Cortex of kidney (tissue), 1 donor: ENCODE results near the gene SMARCAL1.
"Not testable (repeated sequence)": the region's sequence is repeated elsewhere in the genome, so short reads cannot be mapped to it uniquely, and the experiment has no call there.

Experiments
- DNase-seq: peaks from one replicate; lab custom pipeline; 2025; lab: John Stamatoyannopoulos, UW

The SMARCAL1 gene

DNA sequence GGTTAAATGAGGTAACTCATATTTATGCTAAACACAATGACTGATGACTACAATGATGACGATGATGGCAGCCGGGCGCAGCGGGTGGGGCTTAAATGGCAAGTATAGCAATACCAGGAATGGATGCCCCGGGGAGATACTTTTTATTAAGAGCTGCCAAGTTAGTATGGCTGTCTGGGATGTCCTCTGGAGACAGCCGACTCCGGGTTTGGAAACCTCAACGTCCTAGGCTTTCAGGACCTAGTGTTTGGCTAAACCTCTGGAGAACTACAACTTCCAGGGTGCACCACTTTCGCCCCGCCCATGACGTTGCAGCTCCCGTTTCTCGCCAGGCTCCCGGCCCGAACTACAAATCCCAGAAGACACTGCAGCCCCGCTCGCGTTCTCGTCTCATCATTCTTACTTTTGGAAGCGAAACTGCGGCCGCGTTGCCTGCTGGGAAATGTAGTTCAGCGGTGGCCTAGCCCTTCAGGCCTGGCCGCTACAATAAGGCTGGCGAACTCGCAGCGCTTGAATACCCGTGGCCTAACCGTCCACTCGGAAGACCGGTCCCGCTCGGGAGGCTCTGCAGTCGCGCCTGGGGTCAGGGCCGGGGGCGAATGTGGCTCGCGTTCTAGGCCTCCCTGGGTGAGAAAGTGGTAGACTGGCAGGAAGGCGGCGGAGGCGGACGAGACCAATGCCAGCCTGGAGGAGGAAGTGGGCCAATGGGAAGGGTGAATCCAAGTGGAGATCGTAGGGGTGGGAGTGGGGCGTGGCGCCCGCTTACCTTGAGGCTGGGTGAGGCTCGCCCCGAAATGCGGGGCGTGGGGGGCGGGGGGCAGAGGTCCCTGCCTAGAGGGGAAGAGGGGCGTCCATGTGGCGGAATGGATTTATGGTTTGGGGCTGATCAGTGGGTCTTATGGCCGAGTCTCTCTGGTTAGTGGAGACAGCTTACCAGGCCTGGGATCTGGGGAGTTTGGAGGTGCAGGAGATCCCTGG lies at the start of gene SMARCAL1:
SMARCAL1 (plus strand) TSS at position 463 of the 978 bp plus-strand sequence. CDS start 2,221 bp downstream, outside the sequence.
- peak; percentile 19 for DNase-seq

DNA sequence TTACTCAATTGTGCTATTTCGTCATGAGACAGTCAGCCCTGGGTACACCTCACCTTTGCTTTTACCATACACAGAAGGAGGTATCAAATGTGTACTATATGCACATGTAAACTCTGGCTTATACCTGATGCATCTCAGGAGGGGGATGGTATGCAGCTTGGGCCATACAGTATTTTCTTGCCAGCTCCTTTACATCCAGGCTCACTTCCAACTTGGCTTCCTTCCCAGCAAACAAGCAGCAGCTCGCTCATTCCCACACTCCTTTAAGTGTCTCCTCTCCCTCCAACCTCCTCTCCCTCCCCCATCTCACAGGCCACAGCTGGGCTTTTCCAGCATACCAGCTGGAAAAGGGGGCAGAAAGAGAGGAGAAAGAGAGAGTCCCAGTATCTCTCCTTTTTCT lies 49.6 kb upstream of the SMARCAL1 start:
- DNase-seq = no peak

DNA sequence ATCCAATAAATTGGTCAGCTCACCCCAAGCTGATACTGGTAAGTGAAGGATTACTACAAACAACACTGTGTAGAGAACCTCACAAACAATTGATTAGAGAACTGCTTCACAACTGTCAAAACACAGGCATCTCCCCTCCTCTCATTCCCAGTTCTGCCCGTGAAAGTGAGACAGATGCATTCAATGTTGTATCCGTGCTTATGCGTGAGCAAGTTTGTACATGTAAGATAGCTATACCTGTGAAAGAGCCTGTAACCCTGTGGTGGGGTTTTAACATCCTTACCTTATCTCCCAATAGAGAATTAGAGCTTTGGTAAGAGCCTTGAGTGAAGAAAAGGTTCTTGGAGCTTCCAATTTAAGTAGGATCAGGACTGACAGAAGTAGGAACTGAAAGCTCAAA lies 49.1 kb upstream of the SMARCAL1 start:
- no peak for DNase-seq

DNA sequence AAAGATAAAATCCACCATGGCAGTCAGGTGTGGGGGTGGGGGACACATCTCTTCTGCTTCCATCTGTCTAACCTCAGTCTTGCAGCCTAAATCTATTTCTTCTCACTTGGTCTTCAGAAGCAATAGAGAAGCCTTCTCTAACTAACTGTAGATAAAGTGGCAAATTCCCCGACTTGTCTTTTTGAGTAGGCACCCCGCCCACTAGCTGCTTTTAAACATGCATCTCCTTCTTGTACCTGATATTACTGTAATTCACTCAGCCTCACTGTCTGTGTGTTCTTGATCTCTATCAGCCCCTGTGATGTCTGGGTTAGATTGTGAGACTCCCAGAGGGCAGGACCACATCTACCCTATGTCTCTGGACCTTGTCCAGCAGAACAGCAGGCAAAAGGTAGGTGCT lies 46.8 kb upstream of the SMARCAL1 start:
- DNase-seq = no peak

DNA sequence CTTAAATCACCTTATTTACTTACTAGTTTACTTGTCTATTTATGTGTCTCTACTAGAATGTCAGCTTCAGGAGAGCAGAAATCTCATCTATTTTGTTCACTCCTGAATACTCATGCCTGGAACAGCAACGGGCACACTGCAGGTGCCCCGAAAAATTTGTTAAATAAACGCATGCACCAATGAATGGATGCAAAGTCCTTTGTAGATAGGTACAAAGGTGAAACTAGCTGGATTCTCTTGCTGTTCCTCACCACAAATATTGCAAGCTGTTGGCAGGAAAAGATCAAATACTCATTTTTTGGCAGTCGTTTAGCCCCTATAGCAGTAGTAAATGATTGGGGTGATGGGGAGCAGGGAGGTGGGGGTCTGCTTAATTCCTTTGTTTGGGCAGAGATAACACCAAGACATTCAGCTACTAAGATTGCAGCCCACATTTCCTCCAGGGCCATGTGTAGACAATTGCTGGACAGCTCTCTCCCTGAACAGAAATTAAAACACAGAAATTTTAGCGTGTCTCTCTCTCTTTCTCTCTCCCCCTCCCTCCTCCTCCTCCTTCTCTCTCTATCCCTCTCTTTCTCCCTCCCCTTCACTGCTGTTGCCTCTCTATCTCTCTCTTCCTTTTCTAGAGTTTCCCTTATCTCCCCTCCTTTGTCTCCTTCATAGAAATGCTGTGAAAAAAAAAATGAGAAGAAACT lies 45.4 kb upstream of the SMARCAL1 start:
- DNase-seq = no peak

DNA sequence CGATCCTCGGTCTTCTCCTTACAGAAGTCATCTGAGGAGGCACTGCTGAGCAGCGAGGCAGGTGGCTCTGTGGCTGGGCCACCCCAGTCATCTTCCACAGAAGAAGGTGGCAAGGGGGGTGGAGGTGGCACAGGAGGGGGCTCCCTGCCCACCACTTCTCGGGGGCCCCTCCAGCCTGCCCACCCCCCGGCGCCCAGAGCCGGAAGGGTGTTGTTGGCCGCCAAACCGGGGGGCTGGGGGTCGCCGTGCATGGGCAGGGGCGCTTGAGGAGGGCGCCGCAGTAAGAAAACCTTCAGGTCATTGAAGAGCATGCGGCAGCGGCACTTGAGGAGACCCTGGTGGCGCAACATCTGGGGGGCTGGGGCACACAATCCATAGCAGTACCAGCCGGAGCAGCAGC lies 42.5 kb upstream of the SMARCAL1 start:
- no peak for DNase-seq

DNA sequence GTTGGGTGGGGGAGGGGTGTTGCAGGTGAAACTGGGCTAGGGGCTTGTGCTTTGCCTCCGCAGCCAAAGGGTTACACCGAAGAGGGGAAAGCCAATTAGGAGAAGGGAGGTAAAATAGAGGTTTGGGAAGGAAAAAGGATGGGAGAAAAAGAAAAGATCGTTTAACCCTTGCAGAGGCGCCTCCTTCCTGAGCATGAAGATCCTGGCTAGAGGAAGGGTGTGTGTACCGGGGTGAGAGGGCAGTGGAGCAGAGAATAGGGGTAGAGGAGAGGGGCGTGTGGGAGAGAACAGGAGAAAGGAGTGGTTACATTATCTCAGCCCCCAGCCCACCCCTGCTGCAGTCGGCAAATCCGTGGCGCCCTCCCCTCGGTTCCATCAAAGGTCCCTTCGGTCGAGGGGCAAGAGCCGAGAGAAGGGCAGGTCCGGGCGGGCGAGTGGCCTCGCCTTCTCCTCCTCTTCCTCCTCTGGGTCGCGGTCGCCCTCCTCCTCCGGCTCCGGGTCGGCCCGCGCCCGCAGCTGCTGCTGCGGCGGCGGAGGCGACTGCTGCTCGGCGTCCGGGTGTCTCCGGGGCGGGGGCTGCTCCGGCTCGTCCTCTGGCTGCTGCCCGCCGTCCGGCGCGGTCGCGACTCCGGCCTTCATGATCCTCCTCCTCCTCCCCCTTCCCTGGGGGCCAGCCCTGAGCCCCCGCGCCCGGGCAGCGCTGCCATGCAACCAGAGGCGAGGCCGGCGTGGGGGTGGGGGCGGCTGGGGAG lies 41.1 kb upstream of the SMARCAL1 start:
- no peak for DNase-seq

DNA sequence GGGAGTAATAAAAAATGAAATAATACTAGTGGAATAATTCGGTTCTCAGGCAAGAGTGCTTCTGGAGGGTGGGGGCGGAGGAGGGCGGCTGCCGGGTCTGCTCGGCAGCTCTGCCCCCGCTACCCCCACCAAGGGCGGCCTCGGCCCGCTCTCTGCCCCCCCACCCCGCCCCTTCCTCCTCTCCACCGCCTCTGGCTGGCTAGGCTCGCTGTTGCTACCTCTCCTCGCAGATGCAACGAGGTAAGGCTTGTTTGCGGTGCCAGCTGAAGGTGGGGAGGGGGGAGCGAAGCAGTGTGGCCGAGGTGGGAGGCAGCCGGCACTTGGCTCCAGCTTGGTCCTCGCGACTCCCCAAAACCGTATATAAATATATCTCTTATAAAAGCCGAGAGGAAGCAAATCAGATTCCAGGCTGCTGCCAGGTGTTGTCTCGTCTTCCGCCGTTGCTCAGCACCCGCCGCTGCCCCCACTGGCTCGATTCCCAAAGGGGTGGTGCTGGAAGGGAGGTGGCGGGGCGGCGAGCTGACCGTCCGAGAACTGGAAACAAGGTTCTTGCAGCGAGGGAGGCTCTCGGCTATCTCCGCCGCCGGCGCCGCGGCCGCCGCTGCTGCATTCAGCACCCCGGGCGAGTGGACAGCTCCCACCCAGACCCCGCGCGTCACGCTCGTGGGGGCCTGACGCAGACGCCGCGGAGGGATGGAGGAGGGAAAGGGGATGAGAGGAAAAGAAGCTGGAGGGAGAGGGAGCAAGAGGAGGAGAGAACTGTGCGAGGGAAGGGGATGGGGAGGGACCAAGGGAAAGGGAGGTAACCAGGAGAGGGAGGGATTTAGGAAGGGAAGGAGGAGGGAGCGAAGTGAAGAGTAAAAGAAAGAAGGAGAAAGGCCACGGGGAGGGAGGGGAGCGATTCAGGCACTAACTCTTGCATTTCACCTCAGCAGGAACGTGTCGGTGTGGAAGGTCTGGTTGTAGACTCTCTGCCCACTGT lies 40.3 kb upstream of the SMARCAL1 start, which contains the start of gene MARCHF4:
MARCHF4 (minus strand) TSS at position 763 of the 982 bp plus-strand sequence. CDS start 2,223 bp downstream, outside the sequence.
- DNase-seq = no peak

DNA sequence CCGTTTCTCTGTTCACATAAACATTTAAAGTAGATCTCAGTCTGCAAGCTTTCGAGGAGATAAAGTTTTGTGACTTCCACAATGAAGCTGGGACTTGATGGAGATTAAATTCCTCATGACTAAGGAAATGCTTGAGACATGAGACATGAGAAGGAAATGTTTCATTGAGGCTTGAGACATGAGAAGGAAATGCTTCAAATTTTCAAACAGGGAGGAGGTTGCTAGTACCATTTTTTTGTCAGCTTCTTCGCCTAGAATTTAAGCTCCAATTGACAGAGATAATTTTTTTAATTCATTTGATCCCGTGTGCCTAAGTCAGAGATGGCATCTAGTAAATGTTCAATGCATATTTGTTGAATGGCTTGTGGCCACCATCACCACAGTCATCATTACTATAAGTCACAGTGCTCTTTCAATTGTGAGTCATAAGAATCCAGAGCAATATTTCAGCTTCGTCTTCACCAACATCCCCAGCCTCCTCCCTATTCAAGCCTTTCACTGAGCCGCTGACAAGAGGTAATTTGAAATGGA lies 39.5 kb upstream of the SMARCAL1 start:
- DNase-seq = no peak

DNA sequence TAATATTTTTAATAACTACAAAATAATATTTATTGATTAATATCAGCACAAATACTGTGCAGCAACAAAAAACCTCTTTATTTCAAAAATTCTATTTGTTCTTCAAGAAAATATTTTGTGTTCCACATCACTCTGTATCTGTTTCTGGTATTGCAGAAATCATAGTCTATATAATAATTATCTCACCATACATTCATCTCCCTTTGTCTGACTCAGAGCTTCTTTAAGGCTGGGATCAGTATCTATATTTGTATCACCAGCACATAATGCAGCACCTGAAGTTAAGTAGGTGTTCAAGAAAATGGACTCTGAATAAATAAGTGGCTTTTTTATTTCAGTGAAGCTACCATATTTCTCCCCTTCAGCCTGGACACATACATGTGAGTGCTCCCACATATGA lies 38.4 kb upstream of the SMARCAL1 start:
- DNase-seq = no peak

DNA sequence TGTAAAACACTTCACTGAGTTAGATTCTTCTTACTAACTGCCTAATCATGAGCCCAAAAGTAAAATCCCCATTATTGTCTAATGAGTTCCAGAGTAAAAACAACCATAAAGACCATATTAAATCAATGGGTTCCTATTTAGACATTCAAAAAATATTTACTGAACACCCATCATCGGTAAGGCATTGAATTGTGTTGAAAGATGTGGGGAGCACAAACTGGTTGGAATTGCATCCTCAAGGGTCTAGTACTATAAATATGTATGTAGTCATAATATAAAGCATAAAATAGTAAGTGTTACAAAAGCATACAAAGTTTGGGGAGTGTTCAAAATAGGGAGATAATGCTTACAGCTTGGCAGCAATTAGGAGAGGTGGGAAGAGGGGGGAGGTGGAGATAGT lies 37.0 kb upstream of the SMARCAL1 start:
- no peak for DNase-seq

DNA sequence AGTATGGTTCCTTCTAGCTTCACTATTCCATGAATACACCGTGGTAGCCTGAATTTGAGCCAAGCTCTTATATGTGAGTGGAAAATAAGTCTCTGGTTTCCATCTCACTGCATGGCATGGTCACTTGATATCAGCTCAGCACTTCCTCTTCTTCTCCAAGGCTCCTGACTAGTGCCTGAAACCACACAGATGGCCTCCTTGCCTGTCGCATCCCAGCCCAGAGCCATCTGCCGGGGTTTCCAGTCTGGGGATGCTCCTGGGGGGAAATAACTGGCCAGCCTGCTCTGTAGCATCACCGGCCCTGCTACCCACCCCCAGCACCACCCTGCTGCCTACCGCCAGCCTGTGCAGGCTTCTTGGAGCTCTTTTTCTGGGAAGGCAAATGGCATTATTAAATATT lies 32.3 kb upstream of the SMARCAL1 start:
- no peak for DNase-seq

DNA sequence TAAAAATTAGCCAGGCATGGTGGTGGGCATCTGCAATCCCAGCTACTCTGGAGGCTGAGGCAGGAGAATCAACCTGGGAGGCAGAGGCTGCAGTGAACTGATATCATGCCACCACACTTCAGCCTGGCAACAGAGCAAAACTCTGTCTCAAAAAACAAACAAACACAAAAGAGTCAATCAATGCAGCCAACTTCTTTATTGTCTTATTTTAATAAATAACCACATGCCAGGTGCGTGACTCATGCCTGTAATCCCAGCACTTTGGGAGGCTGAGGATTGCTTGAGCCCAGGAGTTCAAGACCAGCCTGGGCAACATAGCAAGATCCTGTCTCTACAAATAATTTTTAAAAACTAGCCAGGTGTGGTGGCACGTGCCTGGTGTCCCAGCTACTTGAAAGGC lies 27.9 kb upstream of the SMARCAL1 start:
- DNase-seq = not testable (repeated sequence)

DNA sequence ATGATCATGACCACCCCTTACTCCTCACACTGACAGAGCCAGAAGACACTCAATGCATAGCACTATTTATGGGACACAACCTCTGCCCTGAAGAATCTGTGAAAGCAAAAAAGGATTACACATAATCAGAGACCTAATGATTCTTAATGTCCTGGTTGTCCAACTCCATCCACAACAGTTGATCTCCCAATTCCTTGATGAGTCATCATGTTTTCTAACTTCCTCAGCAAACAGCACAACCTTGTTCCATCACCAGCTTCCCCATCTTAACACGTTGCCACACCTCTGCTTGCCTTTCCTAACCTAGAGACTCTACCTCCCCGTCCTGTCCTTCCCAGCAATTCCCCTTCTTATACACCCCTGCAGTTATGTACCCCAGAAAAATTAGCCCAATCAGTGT lies 26.8 kb upstream of the SMARCAL1 start:
- DNase-seq = no peak

DNA sequence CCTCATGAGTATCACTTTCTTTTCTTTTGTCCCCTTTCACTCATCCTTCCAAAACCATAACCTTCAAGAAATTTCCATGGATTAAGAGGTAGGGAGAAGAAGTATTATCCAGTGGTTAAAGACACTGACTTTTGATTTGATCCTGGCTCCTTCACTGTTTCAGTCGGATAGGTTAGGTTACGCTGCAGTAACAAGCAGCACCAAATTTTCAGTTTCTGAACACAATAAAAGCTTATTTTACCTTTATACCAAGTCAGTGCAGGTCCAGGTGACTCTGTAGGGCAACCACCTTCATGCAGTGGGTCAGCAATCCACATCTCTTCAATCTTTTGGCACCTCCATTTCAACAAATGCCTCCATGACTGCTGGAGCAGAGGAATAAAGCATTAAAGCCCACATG lies 25.0 kb upstream of the SMARCAL1 start:
- DNase-seq = no peak

DNA sequence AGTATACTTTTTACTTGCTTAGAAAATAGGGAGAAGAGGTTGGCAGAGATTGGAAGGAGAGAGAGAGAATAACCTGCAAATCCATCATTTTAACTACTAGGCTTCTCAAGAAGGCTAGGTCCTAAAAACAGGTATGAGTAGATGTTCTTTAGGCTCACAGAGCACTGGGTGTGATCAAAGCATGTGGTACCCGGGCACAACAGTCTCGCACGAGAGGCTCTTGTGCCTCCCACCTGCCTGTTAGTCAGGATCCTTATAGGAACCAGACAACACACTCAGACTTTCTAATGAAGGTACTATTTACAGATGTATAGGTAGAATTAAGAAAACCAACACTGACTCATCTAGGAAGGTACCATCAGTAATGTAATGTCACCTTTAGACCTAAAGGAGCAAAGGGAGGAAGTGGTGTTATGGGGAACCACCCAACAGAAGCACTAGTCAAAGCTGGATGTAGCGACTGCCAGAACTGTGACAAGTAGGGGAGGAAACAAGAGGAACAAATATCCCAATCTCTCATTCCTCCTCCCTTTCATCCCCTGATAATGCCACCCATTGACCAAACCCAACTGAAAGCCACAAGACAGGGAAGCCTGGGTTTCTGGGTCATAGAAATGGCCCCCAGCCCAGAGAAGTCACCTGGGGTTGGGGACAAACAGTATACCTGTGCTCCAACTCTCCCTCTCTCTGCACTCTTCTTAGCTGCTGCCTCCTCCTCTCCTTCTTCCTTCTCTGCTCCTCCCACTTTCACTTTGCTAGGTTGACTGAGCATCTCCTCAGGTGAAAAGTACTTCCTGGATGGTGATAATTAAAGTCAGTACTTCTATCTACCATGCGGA lies 24.0 kb upstream of the SMARCAL1 start:
- DNase-seq = no peak

DNA sequence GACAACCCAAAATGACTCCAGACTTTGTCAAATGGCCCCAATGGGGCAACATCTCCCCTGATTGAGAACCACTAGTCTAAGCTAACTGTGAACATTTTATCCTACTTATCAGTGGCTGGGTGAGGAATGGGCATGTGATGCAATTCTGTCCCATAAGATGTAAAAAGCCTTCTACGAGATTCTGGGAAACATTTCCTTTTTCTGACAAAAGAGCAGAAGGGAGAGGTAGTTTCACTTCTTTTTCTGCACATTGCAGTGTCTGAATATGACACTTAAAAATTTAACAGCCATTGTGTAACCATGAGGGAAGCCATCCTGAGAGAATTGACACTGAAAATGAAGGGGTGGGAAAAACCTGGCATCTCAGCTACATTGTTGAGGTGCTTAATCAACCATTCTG lies 22.7 kb upstream of the SMARCAL1 start:
- no peak for DNase-seq

DNA sequence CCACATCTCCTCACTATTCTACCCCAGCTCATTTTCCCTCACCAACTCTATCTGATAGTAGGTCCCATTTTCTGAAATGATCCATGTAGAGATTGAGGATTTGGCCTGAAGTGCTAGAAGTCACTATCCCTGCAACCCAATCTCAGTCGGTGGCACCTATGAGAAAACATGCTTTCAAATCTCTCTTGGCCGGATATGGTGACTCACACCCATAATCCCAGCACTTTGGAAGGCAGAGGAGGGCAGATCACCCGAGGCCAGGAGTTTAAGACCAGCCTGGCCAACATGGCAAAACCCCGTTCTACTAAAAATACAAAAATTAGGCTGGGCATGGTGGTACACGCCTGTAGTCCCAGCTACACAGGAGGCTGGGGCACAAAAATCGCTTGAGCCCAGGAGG lies 20.9 kb upstream of the SMARCAL1 start:
- DNase-seq = no peak

DNA sequence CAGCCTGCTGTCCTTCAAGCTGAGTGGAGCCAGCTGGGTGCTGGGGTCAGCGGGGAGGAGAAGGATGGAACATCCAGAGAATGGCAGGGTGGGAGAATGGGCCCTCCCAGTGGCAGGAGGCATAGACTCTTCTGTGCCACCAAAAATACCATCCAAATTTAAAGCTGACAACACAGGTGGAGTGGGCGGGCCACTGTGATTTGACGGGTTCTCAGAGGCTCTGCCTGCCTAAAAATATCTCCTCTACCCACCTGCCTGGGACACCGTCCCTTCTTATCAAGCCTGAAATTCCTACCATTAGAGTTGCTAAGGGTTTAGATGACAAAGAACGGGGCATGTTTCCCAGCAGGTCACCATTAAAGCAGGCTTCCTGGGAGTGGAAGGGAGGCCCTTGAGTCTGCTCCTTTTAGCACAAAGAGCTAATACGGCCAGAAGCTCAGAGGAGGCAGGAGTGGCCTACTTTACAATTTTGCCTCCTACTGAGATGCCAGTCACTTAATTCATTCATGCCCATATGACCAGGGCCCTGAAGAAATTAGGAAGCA lies 20.2 kb upstream of the SMARCAL1 start:
- no peak for DNase-seq
